Measurements from ENCODE around the gene KCMF1. TPM values are rescaled to one million over a fixed set of nuclear protein-coding genes. Genes with fewer than 3 reads are reported as not detected.

The KCMF1 gene
- total and polyA plus RNA-seq, 9 of the 15 experiments (the other 6 are each of a cell fraction or from before 2014, with no cell fraction given) = 6.8 to 88.2 (median 46.5) TPM

DNA sequence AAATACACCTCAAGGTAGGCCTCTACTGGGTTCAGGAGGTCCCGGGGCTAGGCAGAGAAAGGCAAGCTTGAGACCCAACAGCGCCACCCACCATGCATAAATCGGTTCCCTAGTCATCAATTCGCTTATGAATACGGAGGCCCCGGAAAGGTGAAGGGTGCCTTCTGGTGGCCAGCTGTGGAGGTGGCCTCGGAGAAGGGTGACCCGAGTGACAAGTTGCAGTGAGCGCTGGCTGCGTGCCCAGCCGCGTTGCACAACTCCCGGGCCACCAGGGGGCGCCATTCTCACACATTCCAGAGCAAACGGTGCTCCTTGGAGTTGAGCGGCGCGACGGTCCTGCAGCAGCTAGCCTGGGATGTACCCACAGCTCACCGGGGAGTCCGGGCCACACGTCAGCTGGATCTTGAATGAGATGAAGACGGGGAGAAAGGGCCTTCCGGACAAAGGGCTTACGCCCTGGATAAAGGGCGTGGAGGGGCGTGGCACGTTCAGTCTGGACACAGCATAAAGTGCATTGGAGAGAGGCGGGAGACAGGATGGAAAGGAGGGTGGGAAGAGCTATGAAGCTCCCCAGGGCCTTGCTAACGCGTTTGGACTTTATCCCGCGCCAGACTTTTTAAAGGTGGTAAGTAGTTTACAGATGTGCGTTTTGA lies 45.1 kb upstream of the KCMF1 start (continued):
- TF ChIP-seq UBTF (IDR thresholded peaks at IDR 0.05; ENCODE audit: borderline replicate concordance in 1 of 2, low read depth in 2 of 2, low read length in 2 of 2) (peak in 1 of 2 experiments; percentile 77; a peak in 1 of 4 replicates), DEAF1 (CRISPR knock-in tag; IDR thresholded peaks at IDR 0.05) (peak; percentile 96), ATF3 (IDR thresholded peaks at IDR 0.05) (no peak), ATF3 (CRISPR knock-in tag; conservative IDR thresholded peaks at IDR 0.05) (peak; percentile 69), ESRRA (IDR thresholded peaks at IDR 0.05; ENCODE audit: borderline replicate concordance, low read depth) (peak; percentile 86), DPF2 (IDR thresholded peaks at IDR 0.05) (peak; percentile 46; the same call in 1 of the 2 replicates), MAZ (CRISPR knock-in tag; conservative IDR thresholded peaks at IDR 0.05 in 1 of 2, IDR thresholded peaks at IDR 0.05 in 1 of 2) (peak; percentile 71 to 81), XRCC4 (IDR thresholded peaks at IDR 0.05; ENCODE audit: extremely low read depth, insufficient read depth, insufficient read length) (no peak), ZNF184 (CRISPR knock-in tag; IDR thresholded peaks at IDR 0.05) (no peak), TARDBP (IDR thresholded peaks at IDR 0.05) (peak; percentile 69), ARID3A (IDR thresholded peaks at IDR 0.05; ENCODE audit: borderline replicate concordance, low read depth, low read length) (peak; percentile 64; the same call in 1 of the 2 replicates), RNF2 (IDR thresholded peaks at IDR 0.05) (peak; percentile 70), CREB1 (IDR thresholded peaks at IDR 0.05) (peak; percentile 52; the same call in 1 of the 2 replicates), CREB1 (CRISPR knock-in tag; IDR thresholded peaks at IDR 0.05) (peak; percentile 76)
- TF ChIP-seq, protein P1, sequence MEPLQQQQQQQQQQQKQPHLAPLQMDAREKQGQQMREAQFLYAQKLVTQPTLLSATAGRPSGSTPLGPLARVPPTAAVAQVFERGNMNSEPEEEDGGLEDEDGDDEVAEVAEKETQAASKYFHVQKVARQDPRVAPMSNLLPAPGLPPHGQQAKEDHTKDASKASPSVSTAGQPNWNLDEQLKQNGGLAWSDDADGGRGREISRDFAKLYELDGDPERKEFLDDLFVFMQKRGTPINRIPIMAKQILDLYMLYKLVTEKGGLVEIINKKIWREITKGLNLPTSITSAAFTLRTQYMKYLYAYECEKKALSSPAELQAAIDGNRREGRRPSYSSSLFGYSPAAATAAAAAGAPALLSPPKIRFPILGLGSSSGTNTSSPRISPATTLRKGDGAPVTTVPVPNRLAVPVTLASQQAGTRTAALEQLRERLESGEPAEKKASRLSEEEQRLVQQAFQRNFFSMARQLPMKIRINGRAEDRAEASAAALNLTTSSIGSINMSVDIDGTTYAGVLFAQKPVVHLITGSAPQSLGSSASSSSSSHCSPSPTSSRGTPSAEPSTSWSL (CRISPR knock-in tag; IDR thresholded peaks at IDR 0.05; ENCODE audit: borderline replicate concordance) = no peak
- TF ChIP-seq, protein P2, sequence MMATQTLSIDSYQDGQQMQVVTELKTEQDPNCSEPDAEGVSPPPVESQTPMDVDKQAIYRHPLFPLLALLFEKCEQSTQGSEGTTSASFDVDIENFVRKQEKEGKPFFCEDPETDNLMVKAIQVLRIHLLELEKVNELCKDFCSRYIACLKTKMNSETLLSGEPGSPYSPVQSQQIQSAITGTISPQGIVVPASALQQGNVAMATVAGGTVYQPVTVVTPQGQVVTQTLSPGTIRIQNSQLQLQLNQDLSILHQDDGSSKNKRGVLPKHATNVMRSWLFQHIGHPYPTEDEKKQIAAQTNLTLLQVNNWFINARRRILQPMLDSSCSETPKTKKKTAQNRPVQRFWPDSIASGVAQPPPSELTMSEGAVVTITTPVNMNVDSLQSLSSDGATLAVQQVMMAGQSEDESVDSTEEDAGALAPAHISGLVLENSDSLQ (IDR thresholded peaks at IDR 0.05) = peak; percentile 79
- TF ChIP-seq, protein P3, sequence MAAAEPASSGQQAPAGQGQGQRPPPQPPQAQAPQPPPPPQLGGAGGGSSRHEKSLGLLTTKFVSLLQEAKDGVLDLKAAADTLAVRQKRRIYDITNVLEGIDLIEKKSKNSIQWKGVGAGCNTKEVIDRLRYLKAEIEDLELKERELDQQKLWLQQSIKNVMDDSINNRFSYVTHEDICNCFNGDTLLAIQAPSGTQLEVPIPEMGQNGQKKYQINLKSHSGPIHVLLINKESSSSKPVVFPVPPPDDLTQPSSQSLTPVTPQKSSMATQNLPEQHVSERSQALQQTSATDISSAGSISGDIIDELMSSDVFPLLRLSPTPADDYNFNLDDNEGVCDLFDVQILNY (CRISPR knock-in tag; IDR thresholded peaks at IDR 0.05) = no peak

All from K562 (cell line).